ENCODE measurements around the gene ENOX1.
"Not testable (repeated sequence)": the region's sequence is repeated elsewhere in the genome, so short reads cannot be mapped to it uniquely, and the experiment has no call there.

ENOX1 gene

DNA sequence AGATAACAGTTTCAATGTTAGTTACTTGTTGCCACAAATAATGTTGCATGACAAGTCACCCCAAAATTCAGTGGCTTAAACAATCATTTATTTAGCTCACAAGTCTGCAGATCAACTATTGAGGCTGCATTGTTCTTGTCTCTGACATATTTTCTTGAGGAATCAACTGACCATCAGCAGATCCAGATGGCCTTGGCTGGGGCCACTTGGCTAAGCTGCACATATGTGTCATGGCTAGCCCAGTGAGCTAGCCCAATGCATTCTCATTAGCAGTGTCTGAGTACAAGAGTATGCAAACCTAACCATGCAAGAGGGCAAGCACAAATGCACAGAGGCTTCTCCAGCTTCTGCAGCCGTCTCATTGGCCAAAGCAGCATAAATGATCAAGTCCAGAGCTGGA lies 583.0 kb downstream of the ENOX1 start:
- no peak for DNase-seq (ENCODE audit: low read depth)

GRCh38 chr13:43200736-43201135 lies 586.0 kb downstream of the ENOX1 start:
- no peak for DNase-seq (ENCODE audit: low read depth)

DNA sequence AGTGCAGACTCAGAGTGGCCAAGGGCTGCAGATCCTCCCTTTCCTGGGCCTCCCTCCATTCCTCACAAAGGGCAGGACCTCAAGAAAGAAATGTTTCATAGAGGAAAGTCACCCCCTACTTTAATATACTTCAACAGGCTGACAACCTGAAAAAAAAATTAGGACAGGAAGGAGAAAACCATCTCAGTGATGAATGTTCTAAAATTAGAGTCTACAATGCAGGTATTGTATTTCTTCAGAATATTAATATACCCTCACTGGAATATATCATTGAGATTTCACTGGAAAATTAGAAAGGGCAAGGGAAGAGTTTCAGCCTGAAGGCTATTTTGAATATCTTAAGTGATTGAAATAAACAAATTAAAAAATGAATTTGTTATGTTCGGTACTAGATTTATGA lies 586.5 kb downstream of the ENOX1 start:
- no peak for DNase-seq (ENCODE audit: low read depth)

DNA sequence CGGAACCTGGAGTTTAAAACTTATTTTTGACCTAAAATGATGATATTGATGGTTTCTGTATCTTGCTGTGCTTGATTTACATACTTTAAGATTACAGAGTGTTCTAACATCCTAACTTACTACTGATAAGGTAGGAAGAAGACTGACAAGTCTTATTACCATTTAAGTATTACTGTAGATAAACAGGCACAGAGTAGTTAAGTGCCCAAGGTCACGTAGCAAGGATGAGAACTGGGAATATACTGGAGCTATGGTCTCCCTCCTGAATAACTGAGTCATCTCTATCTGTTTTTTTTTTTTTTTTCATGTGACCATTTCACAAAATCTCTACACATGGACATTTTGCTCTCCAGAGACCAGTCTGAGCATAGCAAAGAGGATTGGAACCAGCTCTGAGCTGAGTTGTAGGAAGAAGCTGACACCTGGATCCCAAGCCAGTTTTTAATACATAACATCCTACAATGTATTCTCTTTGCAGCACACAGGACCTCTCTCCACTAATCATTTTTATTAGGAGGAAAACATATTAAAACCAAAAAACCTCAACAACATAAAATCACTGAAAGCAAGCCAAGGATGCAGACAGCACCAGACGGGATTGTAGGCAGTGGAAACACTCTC lies 589.9 kb downstream of the ENOX1 start:
- DNase-seq (ENCODE audit: low read depth) = no peak

GRCh38 chr13:43196086-43196621 lies 590.6 kb downstream of the ENOX1 start:
- DNase-seq (ENCODE audit: low read depth) = no peak

- DNase-seq (ENCODE audit: low read depth) = no peak
These were observed 591.2 kb downstream of the ENOX1 start for GRCh38 chr13:43195551-43195950.

GRCh38 chr13:43195112-43195511 lies 591.7 kb downstream of the ENOX1 start:
- DNase-seq (ENCODE audit: low read depth) = no peak

- no peak for DNase-seq (ENCODE audit: low read depth)
These were observed 592.9 kb downstream of the ENOX1 start for GRCh38 chr13:43193789-43194420.

DNA sequence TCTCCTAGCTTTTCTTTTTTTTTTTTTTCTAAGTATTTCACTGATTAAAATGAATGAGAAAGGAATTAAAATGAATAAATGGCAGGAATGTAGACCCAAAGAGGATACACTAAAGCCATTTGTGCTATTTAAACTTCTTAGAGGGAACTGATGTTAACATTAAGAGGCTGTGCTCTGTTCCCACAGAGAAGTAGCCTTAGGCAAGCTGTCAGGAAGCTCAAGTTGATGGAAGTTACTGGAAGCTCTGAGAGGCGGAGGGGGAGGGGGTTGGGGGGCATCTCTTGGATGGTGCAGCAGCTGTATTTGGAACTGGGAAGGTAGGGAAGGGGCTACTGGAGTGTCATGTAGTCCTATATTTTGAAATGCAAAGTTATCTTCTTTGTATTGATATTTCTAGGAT lies 595.2 kb downstream of the ENOX1 start:
- DNase-seq (ENCODE audit: low read depth) = no peak

- DNase-seq (ENCODE audit: low read depth) = no peak
These were observed 601.5 kb downstream of the ENOX1 start for GRCh38 chr13:43185226-43185625.

DNA sequence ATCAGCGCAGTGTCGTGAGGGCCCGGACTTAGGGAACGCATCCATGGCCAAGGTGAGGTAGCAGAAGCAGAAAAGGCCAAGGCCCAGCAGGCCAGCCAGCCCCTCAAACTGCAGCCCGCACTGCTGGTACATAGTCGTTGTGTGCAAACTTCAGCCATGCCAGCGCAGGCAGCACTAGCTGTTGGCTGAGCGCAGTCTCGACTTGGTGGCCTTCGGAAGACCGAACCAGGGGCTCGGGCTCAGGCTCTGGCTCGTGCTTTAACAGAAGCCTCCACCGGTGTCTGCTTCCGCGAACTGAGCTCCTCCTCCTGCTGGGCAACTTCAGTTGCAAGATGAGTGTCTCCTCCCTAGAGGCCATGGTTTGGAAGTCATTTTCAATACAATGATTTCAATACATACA lies 605.9 kb downstream of the ENOX1 start:
- no peak for DNase-seq (ENCODE audit: low read depth)

DNA sequence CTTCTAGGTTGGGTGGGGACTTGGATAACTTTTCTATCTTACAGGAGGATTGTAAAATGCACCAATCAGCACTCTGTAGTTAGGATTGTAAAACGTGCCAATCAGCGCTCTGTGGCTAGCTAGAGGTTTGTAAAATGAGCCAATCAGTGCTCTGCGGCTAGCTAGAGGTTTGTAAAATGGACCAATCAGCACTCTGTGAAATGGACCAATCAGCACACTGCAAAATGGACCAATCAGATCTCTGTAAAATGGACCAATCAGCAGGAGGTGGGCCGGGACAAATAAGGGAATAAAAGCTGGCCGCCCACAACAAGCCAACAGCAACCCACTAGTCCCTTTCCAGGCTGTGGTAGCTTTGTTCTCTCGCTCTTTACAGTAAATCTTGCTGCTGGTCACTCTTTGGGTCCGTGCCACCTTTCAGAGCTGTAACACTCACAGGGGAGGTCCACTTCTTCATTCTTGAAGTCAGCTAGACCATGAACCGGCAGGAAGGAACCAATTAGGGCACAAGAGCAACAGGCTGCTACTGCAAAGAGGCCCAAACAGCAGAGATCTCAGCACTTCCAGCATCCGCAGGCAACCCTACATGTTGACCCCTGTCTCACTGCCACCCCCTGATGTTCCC lies 606.6 kb downstream of the ENOX1 start:
- DNase-seq (ENCODE audit: low read depth) = no peak

GRCh38 chr13:43171489-43171888 lies 615.3 kb downstream of the ENOX1 start:
- DNase-seq (ENCODE audit: low read depth) = no peak

- no peak for DNase-seq (ENCODE audit: low read depth)
These were observed 616.3 kb downstream of the ENOX1 start for GRCh38 chr13:43170506-43170905.

DNA sequence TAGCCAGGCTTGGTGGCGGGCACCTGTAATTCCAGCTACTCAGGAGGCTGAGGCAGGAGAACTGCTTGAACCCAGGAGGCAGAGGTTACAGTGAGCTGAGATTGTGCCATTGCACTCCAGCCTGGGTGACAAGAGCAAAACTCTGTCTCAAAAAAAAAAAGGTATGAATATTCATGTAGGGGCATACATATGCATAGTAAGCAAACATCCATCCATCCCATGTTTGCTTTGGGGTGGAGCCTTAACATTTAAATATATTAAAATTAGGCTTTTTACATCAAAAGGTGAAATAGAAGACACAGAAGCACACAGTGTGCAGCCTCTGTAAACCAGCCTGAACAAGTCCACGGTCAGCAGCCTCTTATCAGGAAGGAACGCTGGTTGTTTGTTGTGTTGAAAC lies 618.3 kb downstream of the ENOX1 start:
- not testable (repeated sequence) for DNase-seq (ENCODE audit: low read depth)

GRCh38 chr13:43167731-43168130 lies 619.0 kb downstream of the ENOX1 start:
- no peak for DNase-seq (ENCODE audit: low read depth)

DNA sequence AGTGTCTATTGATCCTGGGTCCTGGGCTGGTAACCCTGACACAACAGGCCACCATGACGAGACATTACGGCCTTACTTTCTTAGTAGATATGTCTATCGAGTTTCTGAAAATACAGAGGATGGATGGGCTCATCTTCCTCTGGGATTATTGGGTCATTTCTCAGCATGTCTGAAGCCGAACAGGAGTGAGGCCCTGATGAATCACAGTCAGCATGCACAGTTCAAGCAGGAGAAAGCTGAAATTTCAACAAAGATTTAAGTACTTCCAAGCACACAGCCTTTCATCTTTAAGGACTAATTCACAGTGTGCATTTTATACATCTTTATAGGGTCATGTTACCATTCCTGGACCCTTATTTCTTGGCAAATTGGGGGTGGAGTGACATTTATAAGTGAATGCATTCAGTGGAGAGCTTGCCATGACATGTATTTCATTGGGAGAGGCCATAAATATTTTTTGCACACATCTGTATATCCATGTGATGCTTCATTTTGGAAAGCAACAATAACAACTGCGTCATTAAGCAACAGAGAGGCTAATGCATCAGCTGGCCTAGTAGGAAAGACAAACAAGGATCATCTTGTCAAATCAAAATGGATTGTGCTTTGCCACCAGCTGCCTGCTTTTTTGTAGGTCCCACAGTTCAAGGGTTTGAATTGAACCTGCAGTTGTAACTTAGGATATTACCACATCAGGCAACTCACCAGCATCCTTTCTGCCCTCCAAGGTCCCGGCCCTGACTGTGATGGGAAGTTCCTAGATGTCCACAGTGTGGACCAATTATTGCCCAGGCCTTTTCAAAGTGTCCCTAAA lies 619.9 kb downstream of the ENOX1 start:
- DNase-seq (ENCODE audit: low read depth) = no peak
